K562 treated with DMSO at 1 percent for 48 hours (cell line): ENCODE measurements around the gene PITX1. TPM values are rescaled to one million over a fixed set of nuclear protein-coding genes. Genes with fewer than 3 reads are reported as not detected.

Source experiments
- total RNA-seq: library from RNA; unstranded; fragments of 300-600 nt; gene quantifications from 2 replicates; pipeline ENCODE4 v1.2.3, GENCODE V29; 2022; ENCODE audit warnings: low replicate concordance; ENCODE audit errors: extremely low read depth

The PITX1 gene
- total RNA-seq: not detected in 2 replicates

GRCh38 chr5:135033901-135034235, at the start of gene PITX1:
Gene PITX1 (minus strand): TSS chr5:135034228. CDS start chr5:135033881, 347 bp downstream.

Other genes starting within 250 kb of the PITX1 start
- gene C5orf24, start 188.3 kb downstream of the PITX1 start, total RNA-seq: not detected in 2 replicates
- gene TXNDC15, start 159.9 kb downstream of the PITX1 start, total RNA-seq: not detected in 2 replicates
- not detected in 2 replicates for gene PCBD2, start 129.1 kb downstream of the PITX1 start, total RNA-seq
- gene CATSPER3, start 66.3 kb downstream of the PITX1 start, total RNA-seq: not detected in 2 replicates